Central memory CD4-positive, alpha-beta T cell (primary cell): ENCODE results near the gene DDB1.

Experiments
- DNase-seq: peaks from one replicate; pipeline ENCODE4 v3.0.0; 2022

DDB1 gene

DNA sequence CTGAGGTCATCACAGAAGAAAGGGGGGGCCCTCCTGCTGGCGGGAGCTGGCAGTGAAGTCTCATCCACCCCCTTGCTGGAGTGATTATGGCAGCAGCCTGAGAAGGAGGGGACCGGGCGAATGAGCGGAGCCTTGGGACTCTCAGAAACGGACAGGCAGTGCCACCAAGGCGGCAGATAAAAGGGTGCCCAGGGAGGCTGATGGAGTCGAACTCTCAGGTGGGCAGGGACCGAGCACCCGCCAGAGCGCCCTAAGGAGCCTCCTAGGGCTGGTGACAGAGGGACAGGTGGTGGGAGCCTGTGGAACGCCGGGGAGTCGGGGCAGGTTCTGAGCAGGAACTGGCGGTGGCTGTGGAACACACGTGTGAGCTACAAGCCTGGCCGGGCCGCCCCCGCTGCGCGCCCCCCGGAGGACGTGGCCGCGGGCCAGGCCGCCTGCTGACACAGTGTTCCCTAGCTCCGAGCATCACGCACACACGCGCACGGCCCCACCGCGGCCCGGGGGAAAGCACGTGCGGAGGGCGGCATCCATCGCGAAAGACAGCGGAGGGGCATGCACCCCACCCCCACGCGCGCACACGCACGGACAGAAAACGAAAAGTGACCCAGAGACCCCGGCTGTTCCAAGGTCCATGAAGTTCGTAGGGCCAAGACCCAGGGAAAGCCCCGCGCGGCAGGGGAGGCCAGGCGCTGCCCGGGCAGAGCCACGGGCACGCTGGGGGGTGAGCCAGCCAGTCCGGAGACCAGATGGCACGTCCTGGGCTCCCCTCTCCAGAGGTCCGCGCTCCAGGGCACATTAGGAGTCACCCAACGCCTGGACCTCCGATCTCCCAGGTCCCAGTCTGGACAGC is 38.8 kb downstream of the DDB1 start:
- no peak for DNase-seq

DNA sequence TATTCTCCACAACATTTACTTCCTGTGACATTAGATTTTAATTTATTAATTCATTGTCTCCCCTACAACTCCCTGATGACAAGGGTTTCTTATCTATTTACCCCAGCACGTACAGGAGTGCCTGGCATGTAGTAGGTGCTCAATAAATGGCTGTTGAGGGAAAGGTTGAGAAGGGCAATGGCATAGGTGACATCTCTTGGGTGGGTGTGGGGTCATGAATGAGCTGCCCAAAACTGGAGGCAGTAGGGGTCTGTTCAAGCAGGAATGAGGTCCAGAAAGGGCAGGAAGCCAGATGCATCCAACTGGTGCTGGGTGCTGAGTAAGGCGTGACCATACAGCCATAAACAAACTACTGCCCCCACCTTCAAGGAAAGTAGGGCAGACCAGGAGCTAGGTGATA is 40.5 kb downstream of the DDB1 start:
- no peak for DNase-seq

DNA sequence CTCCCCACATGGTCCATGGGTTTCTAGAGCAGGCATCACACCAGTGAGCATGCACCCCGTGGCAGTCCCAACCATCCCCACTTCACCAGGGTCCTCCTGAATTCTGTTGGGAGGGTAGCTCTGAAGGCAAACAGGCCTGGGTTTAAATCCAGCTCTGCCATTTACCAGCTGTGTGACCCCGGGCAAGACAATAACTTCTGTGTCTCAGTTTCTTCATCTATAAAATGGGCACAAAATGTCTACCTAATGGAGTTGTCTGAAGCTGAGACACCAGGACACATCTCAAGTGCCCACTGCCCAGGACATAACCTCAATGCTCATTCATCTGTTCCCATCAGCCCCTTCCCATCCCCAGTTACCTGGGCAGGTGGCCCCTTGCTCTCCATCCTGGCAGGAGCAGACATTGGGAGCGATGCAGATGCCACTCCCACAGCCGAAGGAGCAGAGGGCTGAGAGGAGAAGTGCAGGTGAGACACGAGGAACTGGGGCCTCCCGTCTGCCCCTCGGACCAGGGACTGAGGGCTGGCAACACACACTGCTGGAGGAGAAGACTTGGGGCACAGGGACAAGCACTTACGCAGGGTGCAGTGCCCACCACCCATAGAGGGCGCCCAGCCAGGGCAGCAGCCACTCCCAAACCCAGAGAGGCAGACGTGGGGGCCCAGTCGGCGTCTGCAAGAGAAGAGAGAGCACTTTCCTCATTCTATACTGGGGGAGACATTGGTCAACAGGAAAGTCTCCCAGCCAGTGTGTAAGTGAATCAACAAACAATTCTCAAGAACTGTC is 41.8 kb downstream of the DDB1 start:
- DNase-seq = no peak

DNA sequence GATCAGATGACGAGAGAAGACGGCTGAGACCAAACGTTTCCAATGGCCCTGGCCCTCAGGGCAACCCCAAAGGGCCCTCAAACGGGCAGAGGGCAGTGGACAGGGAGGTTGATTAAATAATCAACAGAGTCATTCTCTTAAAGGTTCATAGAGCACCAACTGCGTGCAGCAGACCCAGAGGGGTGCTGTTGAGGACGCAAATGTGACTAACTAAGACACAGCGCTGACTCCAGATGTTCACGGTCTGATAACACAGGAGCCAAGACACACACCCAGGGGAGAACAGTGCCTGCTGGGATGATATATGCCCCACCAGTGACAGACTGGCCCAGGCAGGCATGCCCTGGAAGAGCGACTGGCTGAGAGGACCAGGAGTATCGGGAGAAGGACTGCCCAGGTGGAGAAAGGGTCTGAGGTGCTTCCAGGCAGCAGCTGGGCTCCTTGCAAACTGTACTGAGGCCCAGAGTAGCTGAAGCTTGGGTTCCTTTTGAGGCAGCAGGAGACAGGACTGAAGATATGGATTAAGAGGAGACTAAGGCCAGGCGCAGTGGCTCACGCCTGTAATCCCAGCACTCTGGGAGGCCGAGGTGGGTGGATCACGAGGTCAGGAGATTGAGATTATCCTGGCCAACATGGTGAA is 45.4 kb downstream of the DDB1 start:
- DNase-seq = no peak

DNA sequence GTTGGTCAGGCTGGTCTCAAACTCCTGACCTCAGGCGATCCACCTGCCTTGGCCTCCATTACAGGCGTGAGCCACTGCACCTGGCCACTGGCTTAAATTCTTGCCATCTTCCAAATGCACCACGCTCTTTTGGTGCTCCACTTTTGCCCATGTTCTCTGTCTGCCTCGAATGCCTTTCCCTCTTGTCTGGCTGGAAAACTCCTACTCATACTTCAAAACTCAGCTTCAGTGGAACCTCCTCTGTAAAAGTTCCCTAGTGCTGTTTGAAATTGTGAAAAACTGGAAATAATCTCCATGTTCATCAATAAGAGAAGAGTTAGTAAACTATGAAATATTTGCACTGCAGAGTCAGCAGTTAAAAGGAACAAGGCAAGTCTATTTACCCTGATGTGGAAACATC is 49.3 kb downstream of the DDB1 start:
- no peak for DNase-seq

DNA sequence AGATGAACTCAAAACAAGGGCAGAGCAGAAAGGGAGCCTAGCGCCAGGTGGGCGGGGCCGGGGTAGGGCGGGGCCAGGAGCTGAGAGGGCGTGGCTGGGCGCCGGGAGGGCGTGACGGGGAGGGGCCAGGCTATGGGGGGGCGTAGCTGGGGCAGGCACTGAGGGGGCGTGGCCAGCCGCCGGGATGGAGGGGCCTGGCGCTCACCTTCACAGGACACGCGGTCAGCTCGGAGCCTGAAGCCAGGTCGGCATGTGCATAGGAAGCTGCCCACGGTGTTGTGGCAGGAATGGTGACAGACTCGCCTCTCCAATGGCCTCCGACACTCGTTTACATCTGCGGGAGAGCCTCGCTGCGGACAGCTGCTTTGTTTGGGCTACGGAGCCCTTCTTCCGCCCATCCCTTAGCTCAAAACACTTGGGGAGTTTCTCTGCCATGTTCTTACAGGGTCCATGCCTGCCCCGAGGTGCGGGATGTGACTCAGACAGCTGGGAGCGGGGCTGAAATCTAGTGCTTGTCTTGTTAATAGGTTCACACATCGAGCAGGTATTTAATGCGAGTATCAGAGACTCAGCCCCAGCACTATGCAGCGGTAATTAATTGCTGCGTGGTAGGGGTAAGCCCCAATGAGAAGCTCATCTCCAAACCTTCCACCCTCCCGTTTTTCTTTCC is 51.2 kb downstream of the DDB1 start:
- no peak for DNase-seq

DNA sequence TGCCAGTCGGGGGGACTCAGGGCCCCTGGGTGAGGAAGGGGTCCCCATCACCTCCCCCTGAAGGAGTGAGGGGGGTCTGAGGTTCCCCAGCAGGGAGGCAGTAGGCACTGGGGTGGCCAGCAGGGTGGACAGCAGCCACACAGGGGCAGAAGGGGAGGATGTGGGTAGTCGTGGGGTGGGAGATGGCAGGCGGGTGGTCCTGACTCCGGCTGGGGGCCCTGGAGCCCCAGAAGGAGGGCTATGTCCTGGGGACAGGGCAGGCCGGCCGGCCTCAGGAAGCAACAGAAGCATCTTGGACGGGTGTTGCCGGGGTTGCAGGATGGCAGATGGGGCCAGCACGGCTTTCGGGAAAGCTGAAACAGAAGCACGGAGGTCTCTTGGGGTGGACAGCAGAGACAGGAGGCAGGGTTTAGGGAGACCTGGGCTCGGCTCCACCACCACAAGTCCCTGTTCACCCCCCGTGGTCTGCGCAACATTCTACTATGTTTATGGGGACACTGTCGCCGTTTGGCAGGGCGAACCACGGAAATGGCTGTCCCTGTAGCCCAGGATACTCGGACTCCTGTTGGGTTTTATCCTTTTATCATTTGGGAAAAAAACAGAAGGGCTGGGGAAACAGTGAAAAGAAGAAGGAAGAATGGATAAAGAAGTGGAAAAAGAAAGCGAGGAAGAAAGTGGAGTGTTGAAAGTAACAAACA is 51.9 kb downstream of the DDB1 start:
- DNase-seq = no peak

DNA sequence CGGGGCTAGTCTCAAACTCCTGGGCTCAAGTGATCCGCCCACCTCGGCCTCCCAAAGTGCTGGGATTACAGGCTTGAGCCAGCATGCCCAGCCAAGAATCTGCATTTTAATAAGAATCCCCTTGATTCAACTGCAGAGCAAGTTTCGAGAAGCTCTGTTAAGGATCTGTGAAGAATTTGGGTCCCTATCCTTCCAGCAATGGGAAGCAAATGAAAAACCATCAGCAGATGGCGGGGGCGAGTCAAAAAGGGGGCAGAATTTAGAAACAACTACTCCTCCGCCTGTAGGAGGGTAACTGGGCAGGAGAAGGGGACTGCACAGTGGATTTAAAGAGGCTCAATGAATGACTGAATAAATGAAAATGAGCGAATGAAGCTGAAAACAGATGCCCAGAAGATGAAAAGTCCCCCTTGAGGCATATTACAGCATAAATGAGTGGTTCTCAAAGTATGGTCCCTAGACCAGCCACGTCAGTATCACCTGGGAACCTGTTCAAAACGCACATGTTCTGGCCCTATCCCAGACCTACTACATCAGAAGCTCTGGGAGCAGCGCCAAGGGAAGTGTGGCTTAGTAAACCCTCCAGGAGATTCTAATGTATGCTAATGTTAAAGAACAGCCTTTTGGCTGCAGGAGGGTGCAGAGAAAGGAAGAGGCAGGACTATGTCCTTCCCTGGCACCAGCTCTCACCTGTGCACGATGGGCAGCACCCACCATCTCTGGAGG is 52.8 kb downstream of the DDB1 start:
- no peak for DNase-seq

DNA sequence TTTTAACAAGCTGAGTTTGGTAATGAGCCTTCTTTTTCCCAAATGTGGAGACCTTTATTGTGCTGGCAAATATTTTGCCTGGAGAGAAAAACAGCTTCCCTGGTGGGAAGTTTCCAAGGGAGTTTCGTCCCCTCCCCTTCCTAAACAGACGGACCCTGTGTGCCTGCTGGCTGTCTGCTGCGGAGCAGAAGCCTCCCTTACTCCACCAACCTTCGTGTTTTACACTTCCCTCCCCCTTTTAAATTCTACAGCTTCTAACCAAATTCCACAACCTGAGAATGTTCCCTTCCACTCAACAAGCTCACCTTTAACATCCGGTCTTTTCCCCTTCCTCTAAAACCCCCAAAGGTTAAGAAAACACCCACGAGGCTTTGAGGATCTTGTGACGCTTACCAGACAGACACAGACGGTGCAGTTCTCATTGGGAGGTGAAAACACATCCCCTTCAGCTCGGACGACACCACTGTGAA is 54.9 kb downstream of the DDB1 start:
- DNase-seq = no peak

DNA sequence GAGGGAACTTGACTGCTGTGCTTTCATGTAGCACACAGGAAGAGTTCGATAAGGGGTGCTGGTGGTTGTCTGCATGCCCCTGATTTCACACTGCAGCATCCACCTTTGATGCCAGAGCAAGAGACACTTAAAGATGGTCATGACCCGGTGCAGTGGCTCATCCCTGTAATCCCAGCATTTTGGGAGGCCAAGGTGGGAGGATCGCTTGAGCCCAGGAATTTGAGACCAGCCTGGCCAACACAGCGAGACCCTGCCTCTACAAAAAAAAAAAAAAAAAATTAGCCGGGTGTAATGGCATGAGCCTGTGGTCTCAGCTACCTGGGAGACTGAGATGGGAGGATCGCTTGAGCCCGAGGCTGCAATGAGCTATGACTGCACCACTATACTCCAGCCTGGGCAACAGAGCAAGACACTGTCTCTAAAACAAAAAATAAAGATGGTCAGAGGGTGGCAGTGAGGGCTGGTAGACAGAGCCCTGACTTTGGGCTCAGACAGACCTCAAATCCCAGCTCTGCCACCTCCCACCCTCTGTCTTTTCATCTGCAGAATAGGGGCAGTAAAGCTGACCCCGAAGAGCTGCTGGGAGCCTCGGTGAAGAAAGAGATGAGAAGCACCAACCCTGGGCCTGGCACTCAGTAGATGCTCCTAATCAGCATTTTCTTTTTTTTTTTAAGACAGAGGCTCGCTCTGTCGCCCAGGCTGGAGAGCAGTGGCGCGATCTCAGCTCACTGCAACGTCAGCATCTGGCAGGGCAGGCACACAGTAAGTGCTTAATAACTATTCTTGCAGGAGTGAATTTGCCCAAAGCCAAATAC is 55.5 kb downstream of the DDB1 start:
- no peak for DNase-seq

DNA sequence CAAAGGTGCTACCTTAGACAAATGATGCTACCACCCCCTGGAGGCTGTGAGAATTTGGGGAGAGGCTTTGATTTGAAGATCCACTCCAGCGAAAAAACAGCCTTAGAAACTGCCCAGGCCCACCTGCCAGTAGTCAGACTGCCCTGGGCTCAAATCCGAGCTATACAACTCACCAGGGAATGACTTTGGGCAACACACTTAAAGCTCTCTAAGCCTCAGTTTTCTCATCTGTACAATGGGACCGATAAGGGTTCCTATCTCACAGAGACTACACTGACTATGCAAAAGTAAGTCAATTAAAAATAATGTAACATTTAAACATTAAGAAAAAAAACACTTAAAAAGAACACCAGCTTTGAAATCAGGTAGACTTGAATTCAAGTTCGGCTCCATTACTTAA is 57.7 kb downstream of the DDB1 start:
- DNase-seq = no peak

DNA sequence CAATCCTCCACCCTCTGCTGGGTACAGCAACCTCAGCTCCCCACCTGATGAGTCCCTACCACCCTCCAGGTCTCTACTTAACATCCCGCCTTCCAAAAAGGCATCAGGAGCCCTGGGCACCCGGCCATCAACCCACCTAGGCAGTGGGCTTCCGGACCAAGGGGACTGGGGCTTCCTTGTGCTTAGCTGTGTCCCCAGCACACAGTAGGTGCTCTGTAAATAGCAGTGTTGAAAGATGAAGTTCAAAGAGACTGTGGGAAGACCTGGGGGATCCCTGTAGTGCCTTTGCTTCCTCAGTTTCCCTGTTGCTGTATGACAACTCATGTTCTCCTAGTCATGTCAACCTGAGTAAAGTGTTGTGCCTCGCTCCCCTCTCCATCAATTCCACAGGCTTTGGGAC is 58.8 kb downstream of the DDB1 start:
- DNase-seq = no peak

DNA sequence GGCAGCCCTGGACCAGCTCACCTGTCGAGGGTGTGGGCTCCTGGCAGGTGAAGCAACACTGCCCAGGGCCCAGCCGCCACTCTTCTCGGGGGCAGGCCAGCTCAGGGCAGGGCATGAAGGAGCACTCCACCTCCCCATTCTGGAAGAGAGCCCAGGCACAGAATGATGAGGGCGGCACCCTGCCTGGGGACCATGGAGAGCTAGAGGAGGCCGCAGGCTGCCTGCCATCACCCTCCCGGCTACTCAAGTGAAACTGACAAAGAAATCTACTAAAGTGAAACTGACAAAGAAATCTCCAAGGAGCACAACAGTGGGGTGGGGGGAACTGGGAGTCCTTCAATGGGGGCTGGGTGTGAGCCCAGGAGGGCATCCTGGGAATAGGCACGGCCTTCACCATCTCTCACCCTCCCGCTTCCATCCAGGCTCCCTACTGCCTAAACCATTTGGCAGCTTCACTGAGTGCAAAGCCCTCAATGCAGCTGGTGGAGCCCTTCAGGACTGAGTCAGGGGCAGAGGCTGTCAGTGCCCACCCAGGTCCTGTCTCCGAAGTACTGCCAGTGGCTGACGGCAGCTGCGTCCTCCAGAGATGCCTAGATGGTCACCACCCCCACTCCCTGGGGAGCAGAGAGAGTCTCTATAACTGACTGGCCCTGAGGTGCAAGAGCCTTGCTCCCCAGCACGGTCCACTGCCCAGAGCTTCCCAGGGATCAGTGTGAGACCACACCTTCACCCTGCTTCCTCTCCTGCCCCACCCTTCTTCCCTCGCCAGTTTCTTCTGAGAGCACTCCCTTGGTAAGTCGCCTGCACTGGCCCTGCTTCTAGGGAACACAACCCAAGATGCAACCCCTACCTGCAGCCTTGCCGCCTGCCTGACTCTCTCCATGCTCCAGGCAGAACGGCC is 59.5 kb downstream of the DDB1 start:
- DNase-seq = no peak

DNA sequence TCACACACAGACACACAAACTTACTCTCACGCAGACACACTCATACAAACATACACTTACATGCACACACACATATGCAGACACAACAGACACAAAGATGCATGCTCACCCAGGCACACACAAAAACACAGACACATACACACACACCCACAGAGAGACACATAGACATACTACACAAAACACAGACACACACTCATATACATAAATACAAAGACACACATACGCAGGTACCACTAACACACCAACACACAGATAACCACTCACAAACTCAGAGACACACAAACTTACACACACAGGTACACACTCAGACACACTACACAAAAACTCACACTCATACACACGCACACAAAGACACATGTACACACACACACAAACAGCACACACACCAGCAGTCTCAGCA is 60.2 kb downstream of the DDB1 start:
- DNase-seq = no peak

DNA sequence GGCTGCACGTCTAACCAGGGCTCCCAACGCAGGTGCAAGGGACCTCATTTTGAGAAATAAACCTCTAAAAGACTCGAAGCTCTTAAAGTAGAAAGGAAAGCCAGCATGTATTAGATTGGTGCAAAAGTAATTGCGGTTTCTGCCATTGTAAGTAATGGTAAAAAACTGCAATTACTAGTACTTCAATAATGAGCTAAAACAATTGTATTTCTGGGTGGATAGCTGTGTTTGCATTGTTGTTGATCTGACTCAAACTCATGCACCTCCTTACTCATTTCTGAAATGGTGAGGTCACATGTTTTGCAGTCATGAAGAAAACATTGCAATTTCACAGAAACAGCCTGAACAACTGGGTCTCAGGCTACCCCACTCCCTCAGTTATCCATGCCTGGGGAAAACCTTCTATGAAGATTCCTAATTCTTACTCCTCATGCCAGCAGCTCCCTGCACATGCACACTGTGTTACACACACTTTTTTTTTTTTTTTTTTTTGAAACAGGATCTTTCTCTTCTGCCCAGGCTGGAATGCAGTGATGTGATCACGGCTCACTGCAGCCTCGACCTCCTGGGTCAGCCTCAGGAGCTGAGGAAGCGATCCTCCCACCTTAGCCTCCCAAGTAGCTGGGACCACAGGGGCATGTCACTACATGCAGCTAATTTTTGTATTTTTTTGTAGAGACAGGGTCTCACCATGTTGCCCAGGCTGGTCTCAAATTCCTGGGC is 62.4 kb downstream of the DDB1 start:
- DNase-seq = no peak

DNA sequence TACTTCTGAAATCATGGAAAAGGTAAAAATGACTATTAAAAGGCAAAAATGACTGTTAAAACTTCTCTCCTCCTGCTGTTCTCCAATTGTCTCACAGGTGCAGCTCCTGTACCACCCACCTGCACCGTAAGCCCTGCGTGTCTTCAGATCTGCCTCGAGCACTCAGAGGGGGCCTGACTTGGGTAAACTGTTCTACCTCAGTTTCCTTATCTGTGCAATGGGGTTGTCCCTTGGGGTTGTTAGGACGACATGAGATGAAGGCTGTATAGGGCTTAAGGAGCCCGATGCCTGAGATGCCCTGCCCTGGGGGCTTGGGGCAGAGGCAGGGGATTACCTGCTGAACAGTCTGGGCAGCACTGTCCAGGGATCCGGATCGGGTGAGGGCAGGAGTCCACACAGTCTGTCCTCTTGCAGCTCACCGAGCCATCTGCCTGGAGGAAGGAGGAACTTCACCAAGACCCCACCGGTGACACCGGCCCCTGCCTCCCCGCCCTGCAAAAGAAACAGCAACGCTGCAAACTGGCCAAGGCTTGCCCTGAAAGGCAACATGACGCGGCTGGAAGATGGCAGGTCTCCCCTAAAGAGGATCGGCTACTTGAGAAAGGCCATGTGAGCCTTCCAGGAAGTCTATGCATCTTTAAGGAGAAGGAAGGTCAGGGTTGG is 64.2 kb downstream of the DDB1 start:
- no peak for DNase-seq

DNA sequence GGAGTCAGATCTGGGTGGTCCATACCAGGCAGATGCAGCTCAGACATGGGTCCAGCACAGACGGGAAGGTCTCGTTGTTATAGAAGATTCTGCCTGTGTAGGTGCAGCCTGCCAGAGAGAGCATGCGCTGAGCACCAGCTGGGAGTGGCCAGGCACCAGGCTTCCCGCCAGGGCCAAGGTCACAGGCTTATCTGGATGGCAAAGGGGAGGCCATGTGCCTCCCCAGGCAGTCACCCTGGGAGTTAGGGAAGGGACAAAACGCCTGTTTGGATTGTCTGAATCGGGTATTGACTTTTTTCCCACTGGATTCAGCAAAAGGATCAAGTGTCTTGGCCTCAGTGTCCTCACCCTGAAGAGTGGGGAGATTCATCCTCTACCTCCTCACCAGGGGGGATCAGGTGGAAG is 65.5 kb downstream of the DDB1 start:
- DNase-seq = no peak

DNA sequence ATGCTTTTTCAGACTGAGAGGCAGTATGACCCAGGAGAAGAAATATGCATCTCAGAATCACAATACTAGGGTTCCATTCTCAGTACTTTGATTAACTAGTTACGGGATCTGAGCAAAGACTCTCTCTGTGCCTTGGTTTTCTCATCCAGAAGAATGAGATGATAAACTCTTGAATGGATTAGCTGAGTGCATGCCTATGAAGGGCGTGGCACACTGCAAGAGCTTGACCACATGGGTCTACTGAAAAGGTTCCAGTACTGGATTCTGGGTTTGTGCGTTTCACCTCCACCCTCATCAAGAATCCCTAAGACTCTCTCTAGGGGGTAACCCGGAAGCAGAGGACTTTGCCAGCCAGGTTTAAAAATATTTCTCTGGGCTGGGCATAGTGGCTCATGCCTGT is 66.3 kb downstream of the DDB1 start:
- no peak for DNase-seq
